BE2C (cell line): ENCODE measurements around the gene TPM4.

Experiments used
- DNase-seq: peaks from one replicate; pipeline ENCODE4 v3.0.0-alpha.2; 2020
- H3K27me3 ChIP-seq: fragments of 250-450 bp; sonication (Bioruptor Pico); 2 replicates; pipeline ENCODE4 v1.5.1; 2020; ENCODE audit warnings: mild to moderate bottlenecking
- H3K36me3 ChIP-seq: fragments of 250-450 bp; sonication (Bioruptor Pico); 2 replicates; pipeline ENCODE4 v1.5.1; 2020; ENCODE audit warnings: mild to moderate bottlenecking
- H3K4me1 ChIP-seq: fragments of 250-450 bp; sonication (Bioruptor Pico); 2 replicates; pipeline ENCODE4 v1.5.1; 2020
- H3K4me3 ChIP-seq: 2 replicates; pipeline ENCODE4 v1.5.1; 2011; ENCODE audit warnings: low read depth, low read length
- H3K9me3 ChIP-seq: fragments of 250-450 bp; sonication (Bioruptor Pico); 2 replicates; pipeline ENCODE4 v1.5.1; 2020
- TF ChIP-seq, protein P1 (sequence below): IDR thresholded peaks from 2 replicates; pipeline ENCODE4 v1.5.1; 2012; ENCODE audit warnings: mild to moderate bottlenecking, low read depth, low read length

TPM4 gene

DNA sequence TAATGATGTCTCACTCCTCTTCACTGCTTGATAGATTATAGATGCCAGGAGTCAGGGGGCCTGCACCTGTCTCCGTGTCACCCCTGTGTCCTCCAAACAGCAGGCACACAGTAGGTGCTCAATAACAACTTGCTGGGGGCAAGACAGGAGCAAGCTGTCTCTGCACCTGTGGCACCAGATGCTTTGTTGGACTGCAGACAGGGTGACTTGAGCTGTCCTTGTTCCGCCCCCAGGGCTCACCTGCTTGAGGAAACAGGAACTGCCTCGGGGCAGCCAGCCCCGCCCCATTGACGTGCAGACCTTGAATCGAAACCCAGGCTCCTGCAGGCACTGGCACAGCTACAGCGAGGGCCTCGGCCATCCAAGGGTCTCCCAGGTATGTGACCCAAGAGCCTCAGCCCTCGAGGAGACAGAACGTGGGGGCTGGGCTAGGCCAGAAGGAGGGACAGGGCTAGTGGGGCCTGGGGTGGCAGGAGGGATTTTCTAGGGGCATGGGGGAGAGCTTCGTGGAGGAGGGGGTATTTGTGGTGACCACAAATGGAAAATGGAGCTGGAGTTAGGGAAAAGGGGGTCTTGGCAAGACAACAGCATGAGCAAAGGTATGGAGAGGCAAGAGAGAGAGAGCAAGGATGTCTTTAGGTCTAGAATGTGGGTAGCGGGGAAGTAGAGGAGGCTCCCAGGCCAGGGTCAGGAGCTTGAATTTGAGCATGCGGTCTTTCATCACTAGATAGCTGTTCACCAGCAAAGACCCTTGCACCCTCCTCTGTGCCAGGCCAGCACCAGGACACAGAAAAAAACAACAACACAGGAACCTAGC lies 67.3 kb downstream of the TPM4 start, which contains the start of gene HSH2D:
HSH2D (plus strand) TSS at position 287 of the 817 bp plus-strand sequence. CDS start 5,066 bp downstream, outside the sequence.
- H3K4me3 ChIP-seq: no peak within 1 kb of the TSS
- no peaks in the 10 kb centered on the region for H3K9me3 ChIP-seq
- no peaks in the 10 kb centered on the region for H3K4me1 ChIP-seq
- TF ChIP-seq, protein P1, sequence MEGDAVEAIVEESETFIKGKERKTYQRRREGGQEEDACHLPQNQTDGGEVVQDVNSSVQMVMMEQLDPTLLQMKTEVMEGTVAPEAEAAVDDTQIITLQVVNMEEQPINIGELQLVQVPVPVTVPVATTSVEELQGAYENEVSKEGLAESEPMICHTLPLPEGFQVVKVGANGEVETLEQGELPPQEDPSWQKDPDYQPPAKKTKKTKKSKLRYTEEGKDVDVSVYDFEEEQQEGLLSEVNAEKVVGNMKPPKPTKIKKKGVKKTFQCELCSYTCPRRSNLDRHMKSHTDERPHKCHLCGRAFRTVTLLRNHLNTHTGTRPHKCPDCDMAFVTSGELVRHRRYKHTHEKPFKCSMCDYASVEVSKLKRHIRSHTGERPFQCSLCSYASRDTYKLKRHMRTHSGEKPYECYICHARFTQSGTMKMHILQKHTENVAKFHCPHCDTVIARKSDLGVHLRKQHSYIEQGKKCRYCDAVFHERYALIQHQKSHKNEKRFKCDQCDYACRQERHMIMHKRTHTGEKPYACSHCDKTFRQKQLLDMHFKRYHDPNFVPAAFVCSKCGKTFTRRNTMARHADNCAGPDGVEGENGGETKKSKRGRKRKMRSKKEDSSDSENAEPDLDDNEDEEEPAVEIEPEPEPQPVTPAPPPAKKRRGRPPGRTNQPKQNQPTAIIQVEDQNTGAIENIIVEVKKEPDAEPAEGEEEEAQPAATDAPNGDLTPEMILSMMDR: no peak
- H3K27me3 ChIP-seq: no peaks in the 10 kb centered on the region
- no peaks in the 10 kb centered on the region for H3K36me3 ChIP-seq
- DNase-seq: no peak

DNA sequence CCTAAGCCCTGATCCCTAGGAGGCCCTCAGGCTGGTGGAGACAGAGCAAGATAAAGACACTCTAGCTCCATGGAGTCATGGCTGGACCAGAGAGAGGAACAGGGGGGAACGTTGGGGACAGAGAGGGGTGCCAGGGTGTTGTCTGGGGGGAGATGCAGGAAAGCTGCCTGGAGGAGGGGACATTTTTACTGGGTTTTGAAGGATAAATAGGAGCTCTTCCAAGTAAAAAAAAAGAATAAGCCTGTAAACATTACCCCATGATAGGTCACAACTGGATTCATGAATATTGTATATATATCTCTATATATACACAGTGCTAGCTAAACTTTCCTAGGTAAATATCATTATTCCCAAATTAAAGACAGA lies 67.9 kb downstream of the TPM4 start:
- H3K27me3 ChIP-seq: no peaks in the 10 kb centered on the region
- TF ChIP-seq, protein P1: no peak
- no peak overlapping the region for H3K4me3 ChIP-seq
- H3K9me3 ChIP-seq: no peaks in the 10 kb centered on the region; the same call in 1 of the 2 replicates
- H3K4me1 ChIP-seq: no peaks in the 10 kb centered on the region
- DNase-seq: no peak
- H3K36me3 ChIP-seq: no peaks in the 10 kb centered on the region

DNA sequence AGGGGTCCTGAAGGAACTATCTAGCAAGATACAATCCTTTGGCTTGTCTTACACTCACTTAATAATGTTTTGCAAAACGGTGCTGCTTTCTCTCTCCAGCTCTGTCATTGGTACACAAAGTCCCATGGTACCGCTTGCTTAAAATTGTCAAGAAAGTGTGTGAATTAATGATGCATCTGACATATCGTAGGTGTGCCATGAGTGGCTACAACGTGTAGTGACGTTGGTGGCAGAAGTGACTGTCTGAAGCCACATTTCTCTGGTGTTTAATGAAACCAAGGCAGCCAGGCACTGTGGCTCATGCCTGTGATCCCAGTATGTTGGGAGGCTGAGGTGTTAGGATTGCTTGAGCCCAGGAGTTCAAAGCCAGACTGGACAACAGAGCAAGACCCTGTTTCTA lies 69.8 kb downstream of the TPM4 start:
- Histone ChIP-seq H3K9me3 (no peaks in the 10 kb centered on the region; the same call in 1 of the 2 replicates), H3K4me1 (no peaks in the 10 kb centered on the region), H3K27me3 (no peaks in the 10 kb centered on the region), H3K4me3 (no peak overlapping the region), H3K36me3 (no peaks in the 10 kb centered on the region)
- TF ChIP-seq, protein P1: no peak
- no peak for DNase-seq

DNA sequence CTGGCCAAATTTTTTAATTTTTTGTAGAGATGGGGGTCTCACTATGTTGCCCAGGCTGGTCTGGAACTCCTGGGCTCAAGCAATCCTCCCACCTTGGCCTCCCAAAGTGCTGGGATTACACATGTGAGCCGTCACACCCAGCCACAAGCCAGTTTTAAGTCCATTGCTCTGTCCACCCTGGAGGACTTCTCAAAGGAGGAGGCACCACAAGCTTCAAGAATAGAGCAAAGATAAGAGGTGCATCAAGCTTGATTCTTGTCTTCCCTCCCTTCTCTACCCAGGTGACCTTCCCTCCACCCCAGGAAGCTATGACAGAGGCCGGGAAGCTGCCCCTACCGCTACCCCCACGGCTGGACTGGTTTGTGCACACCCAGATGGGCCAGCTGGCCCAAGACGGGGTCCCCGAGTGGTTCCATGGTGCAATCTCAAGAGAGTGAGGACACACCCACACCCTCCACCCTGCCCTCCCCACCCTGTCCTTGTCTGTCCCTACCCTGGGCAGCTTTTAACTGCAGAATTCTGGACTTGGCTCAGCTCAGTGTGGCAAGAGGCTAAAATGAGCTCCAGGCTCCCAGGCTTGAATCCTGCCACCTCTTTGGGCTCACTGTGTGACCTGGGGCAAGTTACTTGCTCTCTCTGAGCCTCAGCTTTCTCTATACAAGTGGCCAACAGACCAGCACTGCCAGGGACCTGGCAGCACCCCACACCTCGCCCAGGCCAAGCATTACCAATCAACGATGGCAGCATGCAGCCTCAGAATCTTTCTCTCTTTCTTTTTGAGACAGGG lies 72.3 kb downstream of the TPM4 start:
- TF ChIP-seq, protein P1: no peak
- no peaks in the 10 kb centered on the region for H3K4me1 ChIP-seq
- no peaks in the 10 kb centered on the region for H3K36me3 ChIP-seq
- no peak for DNase-seq
- no peaks in the 10 kb centered on the region for H3K27me3 ChIP-seq
- no peak overlapping the region for H3K4me3 ChIP-seq
- no peaks in the 10 kb centered on the region; the same call in 1 of the 2 replicates for H3K9me3 ChIP-seq
